GM19395 (cell line): Measurements from ENCODE around the gene EFNA1.
"Not testable (repeated sequence)": the region's sequence is repeated elsewhere in the genome, so short reads cannot be mapped to it uniquely, and the experiment has no call there.

Source experiments
- ATAC-seq: cut with Tn5 transposase; IDR thresholded peaks from one replicate; pipeline ENCODE4 v1.9.1; 2021; ENCODE audit warnings: mild to moderate bottlenecking, moderate library complexity; ENCODE audit not compliant: unreplicated experiment

Gene EFNA1

GRCh38 chr1:155140630-155140953, 12.9 kb downstream of the EFNA1 start:
- ATAC-seq = no peak

GRCh38 chr1:155141749-155142148, 14.1 kb downstream of the EFNA1 start:
- ATAC-seq = no peak

GRCh38 chr1:155145491-155145890, 17.8 kb downstream of the EFNA1 start:
- no peak for ATAC-seq

- ATAC-seq = not testable (repeated sequence)
Measured at GRCh38 chr1:155155996-155156643, 28.4 kb downstream of the EFNA1 start.

- no peak for ATAC-seq
Measured at GRCh38 chr1:155158991-155159390, 31.3 kb downstream of the EFNA1 start.

GRCh38 chr1:155160128-155160527, 32.5 kb downstream of the EFNA1 start:
- no peak for ATAC-seq

DNA sequence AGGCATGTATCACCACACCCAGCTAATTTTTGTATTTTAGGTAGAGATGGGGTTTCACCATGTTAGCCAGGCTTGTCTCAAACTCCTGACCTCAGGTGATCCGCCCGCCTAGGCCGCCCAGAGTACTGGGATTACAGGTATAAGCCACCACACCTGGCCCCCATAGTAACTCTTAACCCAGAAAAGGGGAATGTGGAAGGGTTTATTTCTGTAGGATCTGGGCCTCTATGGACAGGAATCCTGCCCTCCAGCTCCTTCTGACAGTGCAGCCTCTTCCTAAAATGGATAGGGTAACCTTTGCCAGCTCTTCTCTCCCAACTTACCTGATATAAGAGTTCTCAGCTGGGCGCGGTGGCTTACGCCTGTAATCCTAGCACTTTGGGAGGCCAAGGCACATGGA, 35.0 kb downstream of the EFNA1 start:
- not testable (repeated sequence) for ATAC-seq

DNA sequence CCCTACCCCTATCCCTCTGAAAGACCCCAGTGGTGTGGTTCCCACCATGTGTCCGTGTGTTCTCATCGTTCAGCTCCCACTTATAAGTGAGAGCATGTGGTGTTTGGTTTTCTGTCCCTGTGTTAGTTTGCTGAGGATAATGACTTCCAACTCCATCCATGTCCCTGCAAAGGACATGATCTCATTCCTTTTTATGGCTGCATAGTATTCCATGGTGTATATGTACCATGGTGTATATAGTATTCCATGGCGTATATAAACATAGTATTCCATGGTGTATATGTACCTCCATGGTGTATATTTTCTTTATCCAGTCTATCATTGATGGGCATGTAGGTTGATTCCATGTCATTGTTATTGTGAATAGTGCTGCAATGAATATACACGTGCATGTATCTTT, 36.1 kb downstream of the EFNA1 start:
- not testable (repeated sequence) for ATAC-seq

- not testable (repeated sequence) for ATAC-seq
Measured at GRCh38 chr1:155164625-155165024, 36.9 kb downstream of the EFNA1 start.

GRCh38 chr1:155166051-155166470, 38.4 kb downstream of the EFNA1 start:
- ATAC-seq = no peak

DNA sequence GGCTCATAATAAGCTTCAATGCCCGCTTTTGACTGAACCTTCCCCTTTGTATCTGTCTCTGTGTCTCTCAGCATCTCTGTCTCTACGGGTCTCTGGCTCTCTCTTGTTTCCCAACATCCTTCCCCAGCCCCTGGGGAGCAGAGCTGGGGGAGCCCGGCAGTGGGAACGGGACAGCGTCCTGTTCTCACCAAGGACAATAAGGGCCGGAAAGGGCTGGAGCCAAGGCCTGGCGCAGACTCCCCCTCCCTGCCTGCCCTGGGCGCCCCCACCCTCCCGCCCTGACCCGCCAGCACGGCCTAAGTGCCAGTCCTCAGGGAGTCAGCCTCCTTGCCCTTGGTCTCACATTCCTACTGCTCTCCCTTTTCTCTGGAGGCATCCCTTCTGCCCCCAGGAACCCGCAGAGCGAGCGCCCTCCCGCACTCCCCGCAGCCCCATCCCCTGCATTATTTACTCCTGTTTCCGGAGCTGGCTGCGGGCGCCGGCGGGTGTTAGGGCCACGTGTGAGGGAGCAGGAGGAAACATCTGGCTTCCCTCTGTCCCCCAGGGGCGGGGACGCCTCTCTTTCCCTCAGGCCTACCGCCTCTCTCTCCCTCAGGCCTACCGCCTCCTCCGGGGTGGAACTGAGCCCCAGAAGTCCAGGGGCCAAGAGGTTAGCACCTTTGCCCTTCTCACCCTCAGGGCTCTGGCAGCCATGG, 38.9 kb downstream of the EFNA1 start:
- ATAC-seq = no peak

GRCh38 chr1:155167166-155168104, 39.8 kb downstream of the EFNA1 start:
- no peak for ATAC-seq

- ATAC-seq = not testable (repeated sequence)
Measured at GRCh38 chr1:155168105-155168445, 40.4 kb downstream of the EFNA1 start.

- no peak for ATAC-seq
Measured at GRCh38 chr1:155168456-155169210, 41.0 kb downstream of the EFNA1 start.

DNA sequence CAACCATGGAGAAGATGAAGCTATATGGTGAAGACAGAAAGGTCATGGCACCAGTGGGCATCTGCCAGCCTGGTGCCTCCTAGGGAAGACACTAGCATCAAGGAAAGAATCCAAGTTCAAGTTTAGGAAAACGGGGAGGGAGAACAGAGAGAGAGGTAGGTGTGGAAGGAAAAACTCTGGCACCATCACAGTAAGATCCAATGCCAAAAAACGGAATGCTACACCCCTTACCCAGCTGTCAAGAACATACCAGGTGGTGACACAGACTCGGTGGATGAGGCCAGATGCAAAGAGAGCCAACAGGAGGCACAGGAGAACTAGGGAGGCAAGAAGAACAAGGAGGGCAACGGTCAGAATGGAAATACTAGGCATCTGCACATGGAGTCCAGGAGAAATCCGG, 41.9 kb downstream of the EFNA1 start:
- ATAC-seq = no peak

DNA sequence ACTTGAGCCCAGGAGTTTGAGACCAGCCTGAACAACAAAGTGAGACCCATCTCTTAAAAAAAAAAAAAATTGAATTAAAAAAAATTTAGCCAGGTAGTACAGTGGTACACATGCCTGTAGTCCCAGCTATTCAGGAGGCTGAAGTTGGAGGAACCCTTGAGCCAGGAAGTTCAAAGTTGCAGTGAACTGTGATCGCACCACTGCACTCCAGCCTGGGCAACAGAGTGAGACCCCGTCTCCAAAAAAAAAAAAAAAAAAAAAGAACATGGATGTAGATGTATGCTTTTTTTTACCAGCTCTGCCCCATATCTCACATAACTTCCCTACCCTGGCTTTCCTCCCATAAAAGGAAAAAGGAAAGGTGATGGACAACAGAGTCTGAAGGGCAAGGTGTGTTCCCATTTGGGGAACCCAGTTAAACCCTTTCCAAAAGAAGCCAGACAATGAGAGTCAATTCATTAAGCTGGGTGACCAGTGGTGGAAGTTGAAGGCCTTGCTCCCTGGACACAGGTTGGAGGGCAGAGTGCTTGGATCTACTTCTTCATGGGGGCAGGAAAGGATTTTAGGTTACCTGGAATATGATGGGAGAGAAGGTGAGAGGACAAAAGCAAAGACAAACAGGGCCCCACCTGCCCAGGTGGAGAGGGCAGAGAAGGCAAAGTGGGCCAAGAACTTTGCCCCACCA, 42.6 kb downstream of the EFNA1 start:
- no peak for ATAC-seq

DNA sequence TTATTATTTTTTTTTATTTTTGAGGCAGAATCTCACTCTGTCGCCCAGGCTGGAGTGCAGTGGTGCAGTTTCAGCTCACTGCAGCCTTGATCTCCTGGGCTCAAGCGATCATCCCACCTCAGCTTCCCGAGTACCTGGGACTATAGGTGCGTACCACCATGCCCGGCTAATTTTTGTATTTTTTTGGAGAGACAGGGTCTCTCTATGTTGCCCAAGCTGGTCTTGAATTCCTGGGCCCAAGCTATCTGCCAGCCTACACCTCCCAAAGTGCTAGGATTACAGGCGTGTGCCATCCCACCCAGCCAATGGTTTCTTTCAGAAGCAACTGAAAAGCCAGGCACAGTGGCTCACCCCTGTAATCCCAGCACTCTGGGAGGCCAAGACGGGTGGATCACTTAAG, 43.1 kb downstream of the EFNA1 start:
- no peak for ATAC-seq

- ATAC-seq = peak; percentile 20
Measured at GRCh38 chr1:155171836-155172731, 44.4 kb downstream of the EFNA1 start.

DNA sequence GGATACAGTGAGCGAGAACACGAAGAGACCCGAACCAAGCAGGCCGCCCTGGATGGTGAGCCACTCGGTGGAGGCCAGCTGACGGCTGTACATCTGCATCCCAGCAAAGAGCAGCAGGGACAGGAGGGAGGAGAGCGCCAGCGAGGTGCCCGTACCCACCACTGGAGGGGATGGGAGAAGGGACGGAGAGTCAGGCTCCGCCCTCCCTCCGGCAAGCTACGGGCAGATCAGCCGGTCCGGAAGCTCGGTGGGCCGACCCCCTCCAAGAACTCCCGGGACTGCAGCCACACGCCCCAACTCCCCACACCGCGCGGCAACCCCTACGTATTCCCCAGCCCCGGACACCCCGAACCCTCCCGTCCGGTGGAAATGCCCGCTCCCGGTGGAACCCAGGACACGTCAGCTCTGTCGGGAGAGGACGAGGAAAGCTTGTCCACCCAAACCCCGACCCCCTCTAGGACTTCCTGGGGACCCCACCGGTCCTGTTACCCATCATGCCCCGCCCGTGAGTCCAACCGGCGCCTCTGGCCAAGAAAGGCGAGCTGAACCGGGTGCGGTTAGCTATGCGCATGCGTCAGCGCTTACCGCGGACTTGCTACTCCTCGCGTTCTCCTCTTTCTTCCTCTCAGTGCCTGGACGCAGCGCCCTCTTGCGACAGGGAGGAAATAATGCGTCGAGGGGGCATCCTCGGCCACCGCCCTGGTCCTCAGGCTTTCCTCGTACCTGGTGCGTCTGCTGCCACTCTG, 45.2 kb downstream of the EFNA1 start, which contains the start of gene KRTCAP2:
Gene KRTCAP2, minus strand, starts transcription at position 573 of the 746 bp plus-strand sequence. Its CDS starts 80 bp downstream, at position 493.
- peak; percentile 76 for ATAC-seq
